ENCODE data around the gene CAPN1.

GRCh38 chr11:65224930-65225278 is 43.2 kb downstream of the CAPN1 start:
- TF ChIP-seq EZH2phosphoT487 (IDR thresholded peaks at IDR 0.05; ENCODE audit: insufficient read depth, low read depth) = no peak
- TF ChIP-seq EZH2 (IDR thresholded peaks at IDR 0.05; ENCODE audit: insufficient read depth, poor library complexity, severe bottlenecking) = no peak
